PFSK-1 (cell line): ENCODE data around the gene TOR1A.

Source experiments
- FOXP2 ChIP-seq: optimal IDR thresholded peaks from 2 replicates; pipeline ENCODE3; 2011; ENCODE audit warnings: borderline replicate concordance, control low read depth, inconsistent platforms; ENCODE audit not compliant: insufficient read depth; ENCODE audit errors: extremely low read length, extremely low read depth
- POLR2AphosphoS5 ChIP-seq: IDR thresholded peaks from 2 replicates; pipeline ENCODE4 v1.6.1; 2012; ENCODE audit warnings: low read depth, mild to moderate bottlenecking, control low read depth, low read length, moderate library complexity
- REST ChIP-seq, 2 experiments: IDR thresholded peaks; 2 replicates each; pipeline versions ENCODE4 v1.6.1 to v1.8.0; 2011 to 2012; ENCODE audit warnings: low read depth in 2 of 2, low read length in 2 of 2, control low read depth in 1 of 2, inconsistent platforms in 1 of 2, mild to moderate bottlenecking in 1 of 2, moderate library complexity in 1 of 2; ENCODE audit not compliant: insufficient read depth in 1 of 2
- SIN3A ChIP-seq: IDR thresholded peaks from 2 replicates; pipeline ENCODE4 v1.6.1; 2012; ENCODE audit warnings: mild to moderate bottlenecking, low read length, moderate library complexity, borderline replicate concordance; ENCODE audit not compliant: insufficient read depth
- TAF1 ChIP-seq: IDR thresholded peaks from 2 replicates; pipeline ENCODE4 v1.6.1; 2012; ENCODE audit warnings: low read length, control low read depth, borderline replicate concordance; ENCODE audit not compliant: insufficient read depth

Gene TOR1A

GRCh38 chr9:129786481-129786880 lies 37.5 kb downstream of the TOR1A start:
- no peak for TF ChIP-seq TAF1
- no peak for TF ChIP-seq POLR2AphosphoS5
- no peak for TF ChIP-seq FOXP2
- no peak for TF ChIP-seq SIN3A
- no peak for TF ChIP-seq REST (IDR thresholded peaks at IDR 0.05; ENCODE audit: insufficient read depth in 1 of 2, low read depth in 2 of 2, low read length in 2 of 2)

DNA sequence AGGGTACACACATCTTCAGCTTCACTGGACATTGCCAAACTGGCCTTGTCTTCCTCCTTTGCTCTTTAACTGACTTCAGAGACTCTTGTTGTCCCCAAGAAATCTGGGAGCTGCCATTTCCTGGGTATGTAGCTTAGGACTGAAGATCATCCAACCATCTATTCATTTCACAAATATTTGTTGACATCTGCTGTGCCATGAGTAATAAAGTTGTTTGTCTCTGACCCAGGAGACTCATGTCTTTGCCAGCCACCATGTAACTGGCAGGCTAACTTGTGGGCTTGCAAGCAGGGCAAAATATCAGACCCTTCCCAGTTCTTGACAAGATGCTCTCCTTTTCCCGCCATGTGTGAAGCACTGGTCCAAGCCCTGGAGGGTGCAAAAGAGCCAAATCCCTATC lies 38.1 kb downstream of the TOR1A start:
- TF ChIP-seq FOXP2 (no peak), SIN3A (no peak), TAF1 (no peak), REST (IDR thresholded peaks at IDR 0.05; ENCODE audit: insufficient read depth in 1 of 2, low read depth in 2 of 2, low read length in 2 of 2) (no peak), POLR2AphosphoS5 (no peak)

GRCh38 chr9:129783516-129784361 lies 40.2 kb downstream of the TOR1A start:
- TF ChIP-seq TAF1 (no peak), SIN3A (no peak), POLR2AphosphoS5 (no peak), FOXP2 (no peak), REST (IDR thresholded peaks at IDR 0.05; ENCODE audit: insufficient read depth in 1 of 2, low read depth in 2 of 2, low read length in 2 of 2) (no peak)

DNA sequence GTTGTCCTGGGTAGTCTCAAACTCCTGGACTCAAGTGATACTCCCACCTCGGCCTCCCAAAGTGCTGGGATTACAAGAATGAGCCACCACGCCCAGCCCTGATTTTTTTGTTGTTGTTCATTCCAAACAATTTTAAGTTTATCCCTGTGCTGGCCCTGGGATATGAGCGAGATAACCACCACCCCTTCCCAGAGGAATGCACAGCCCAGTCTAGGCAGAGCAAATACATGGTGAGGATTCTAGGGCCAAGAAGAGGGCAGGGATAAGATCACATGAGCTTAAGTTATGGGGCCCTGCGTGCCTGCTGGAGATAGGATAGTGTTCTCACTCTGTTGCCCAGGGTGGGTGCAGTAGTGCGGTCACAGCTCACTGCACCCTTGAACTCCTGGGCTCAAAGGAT lies 42.0 kb downstream of the TOR1A start:
- no peak for TF ChIP-seq SIN3A
- no peak for TF ChIP-seq REST (IDR thresholded peaks at IDR 0.05; ENCODE audit: insufficient read depth in 1 of 2, low read depth in 2 of 2, low read length in 2 of 2)
- TF ChIP-seq FOXP2 = no peak

- TF ChIP-seq TAF1 (no peak), POLR2AphosphoS5 (no peak), FOXP2 (no peak)
These were observed 42.8 kb downstream of the TOR1A start for GRCh38 chr9:129781131-129781530.
